Measurements from ENCODE around the gene PDZRN4.

The PDZRN4 gene

DNA sequence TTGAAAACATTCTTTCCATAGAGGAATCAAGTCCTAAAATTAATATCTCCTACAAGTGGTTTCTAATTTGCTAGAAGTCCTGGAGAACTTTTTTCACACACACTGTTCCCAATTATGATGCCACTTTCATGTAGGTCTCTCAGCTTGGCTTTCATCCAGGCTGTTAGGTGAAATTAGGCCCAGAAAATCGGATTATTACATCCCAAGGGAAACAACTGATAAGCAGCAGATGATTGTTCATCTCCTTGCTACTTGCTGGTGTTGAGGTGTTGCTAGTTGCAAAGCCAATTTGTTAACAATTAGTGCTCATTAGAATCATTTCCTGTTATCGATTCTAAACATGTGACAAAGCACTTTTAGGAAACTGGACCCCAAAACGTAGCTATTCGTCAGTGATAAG, 248.0 kb downstream of the PDZRN4 start:
- TF ChIP-seq, protein P1, sequence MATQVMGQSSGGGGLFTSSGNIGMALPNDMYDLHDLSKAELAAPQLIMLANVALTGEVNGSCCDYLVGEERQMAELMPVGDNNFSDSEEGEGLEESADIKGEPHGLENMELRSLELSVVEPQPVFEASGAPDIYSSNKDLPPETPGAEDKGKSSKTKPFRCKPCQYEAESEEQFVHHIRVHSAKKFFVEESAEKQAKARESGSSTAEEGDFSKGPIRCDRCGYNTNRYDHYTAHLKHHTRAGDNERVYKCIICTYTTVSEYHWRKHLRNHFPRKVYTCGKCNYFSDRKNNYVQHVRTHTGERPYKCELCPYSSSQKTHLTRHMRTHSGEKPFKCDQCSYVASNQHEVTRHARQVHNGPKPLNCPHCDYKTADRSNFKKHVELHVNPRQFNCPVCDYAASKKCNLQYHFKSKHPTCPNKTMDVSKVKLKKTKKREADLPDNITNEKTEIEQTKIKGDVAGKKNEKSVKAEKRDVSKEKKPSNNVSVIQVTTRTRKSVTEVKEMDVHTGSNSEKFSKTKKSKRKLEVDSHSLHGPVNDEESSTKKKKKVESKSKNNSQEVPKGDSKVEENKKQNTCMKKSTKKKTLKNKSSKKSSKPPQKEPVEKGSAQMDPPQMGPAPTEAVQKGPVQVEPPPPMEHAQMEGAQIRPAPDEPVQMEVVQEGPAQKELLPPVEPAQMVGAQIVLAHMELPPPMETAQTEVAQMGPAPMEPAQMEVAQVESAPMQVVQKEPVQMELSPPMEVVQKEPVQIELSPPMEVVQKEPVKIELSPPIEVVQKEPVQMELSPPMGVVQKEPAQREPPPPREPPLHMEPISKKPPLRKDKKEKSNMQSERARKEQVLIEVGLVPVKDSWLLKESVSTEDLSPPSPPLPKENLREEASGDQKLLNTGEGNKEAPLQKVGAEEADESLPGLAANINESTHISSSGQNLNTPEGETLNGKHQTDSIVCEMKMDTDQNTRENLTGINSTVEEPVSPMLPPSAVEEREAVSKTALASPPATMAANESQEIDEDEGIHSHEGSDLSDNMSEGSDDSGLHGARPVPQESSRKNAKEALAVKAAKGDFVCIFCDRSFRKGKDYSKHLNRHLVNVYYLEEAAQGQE (IDR thresholded peaks at IDR 0.05; ENCODE audit: insufficient replicate concordance, low read depth): no peak
- TF ChIP-seq GABPA (IDR thresholded peaks at IDR 0.05; ENCODE audit: low read depth): no peak
- TF ChIP-seq, protein P2, sequence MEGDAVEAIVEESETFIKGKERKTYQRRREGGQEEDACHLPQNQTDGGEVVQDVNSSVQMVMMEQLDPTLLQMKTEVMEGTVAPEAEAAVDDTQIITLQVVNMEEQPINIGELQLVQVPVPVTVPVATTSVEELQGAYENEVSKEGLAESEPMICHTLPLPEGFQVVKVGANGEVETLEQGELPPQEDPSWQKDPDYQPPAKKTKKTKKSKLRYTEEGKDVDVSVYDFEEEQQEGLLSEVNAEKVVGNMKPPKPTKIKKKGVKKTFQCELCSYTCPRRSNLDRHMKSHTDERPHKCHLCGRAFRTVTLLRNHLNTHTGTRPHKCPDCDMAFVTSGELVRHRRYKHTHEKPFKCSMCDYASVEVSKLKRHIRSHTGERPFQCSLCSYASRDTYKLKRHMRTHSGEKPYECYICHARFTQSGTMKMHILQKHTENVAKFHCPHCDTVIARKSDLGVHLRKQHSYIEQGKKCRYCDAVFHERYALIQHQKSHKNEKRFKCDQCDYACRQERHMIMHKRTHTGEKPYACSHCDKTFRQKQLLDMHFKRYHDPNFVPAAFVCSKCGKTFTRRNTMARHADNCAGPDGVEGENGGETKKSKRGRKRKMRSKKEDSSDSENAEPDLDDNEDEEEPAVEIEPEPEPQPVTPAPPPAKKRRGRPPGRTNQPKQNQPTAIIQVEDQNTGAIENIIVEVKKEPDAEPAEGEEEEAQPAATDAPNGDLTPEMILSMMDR (IDR thresholded peaks at IDR 0.05; ENCODE audit: insufficient read depth, low read length): no peak
- no peak for TF ChIP-seq POLR2AphosphoS5 (IDR thresholded peaks at IDR 0.05; ENCODE audit: low read depth)
- TF ChIP-seq SPI1 (IDR thresholded peaks at IDR 0.05; ENCODE audit: borderline replicate concordance, low read depth): no peak
- no peak for DNase-seq (ENCODE audit: low read depth in 1 of 2, low spot score in 1 of 2)
- no peaks in the 10 kb centered on the region for H3K27me3 ChIP-seq (ENCODE audit: insufficient read depth, poor library complexity, severe bottlenecking)
- no peak overlapping the region for H3K4me3 ChIP-seq (replicated peaks; ENCODE audit: insufficient read depth, low read length)
- no peak overlapping the region for H3K27ac ChIP-seq (replicated peaks)

DNA sequence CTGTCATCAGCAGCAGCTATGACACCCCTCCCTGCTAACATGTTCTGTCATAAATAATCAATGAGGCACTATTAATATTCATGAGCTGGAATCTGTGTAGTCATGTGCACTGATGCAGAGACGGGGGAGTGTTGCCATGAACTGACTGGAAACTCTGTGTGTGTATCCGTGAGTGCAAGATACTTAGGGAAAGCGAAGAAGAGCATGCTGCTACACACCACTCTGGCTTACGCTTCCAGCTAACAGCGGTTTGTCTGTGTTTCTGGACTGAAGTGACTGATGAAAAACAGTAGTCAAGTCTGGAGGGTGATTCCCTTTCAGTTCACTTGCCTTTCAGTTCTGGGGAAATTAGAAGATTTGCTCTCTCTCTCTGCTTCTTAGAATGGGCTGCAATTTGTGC, 249.4 kb downstream of the PDZRN4 start:
- no peak for DNase-seq (ENCODE audit: low read depth in 1 of 2, low spot score in 1 of 2)
- Histone ChIP-seq H3K27me3 (ENCODE audit: insufficient read depth, poor library complexity, severe bottlenecking) (no peaks in the 10 kb centered on the region), H3K27ac (replicated peaks) (no peak overlapping the region), H3K4me3 (replicated peaks; ENCODE audit: insufficient read depth, low read length) (no peak overlapping the region)
- TF ChIP-seq POLR2AphosphoS5 (IDR thresholded peaks at IDR 0.05; ENCODE audit: low read depth) (no peak), GABPA (IDR thresholded peaks at IDR 0.05; ENCODE audit: low read depth) (no peak), SPI1 (IDR thresholded peaks at IDR 0.05; ENCODE audit: borderline replicate concordance, low read depth) (no peak)
- TF ChIP-seq, protein P1 (IDR thresholded peaks at IDR 0.05; ENCODE audit: insufficient replicate concordance, low read depth): no peak
- TF ChIP-seq, protein P2 (IDR thresholded peaks at IDR 0.05; ENCODE audit: insufficient read depth, low read length): no peak

DNA sequence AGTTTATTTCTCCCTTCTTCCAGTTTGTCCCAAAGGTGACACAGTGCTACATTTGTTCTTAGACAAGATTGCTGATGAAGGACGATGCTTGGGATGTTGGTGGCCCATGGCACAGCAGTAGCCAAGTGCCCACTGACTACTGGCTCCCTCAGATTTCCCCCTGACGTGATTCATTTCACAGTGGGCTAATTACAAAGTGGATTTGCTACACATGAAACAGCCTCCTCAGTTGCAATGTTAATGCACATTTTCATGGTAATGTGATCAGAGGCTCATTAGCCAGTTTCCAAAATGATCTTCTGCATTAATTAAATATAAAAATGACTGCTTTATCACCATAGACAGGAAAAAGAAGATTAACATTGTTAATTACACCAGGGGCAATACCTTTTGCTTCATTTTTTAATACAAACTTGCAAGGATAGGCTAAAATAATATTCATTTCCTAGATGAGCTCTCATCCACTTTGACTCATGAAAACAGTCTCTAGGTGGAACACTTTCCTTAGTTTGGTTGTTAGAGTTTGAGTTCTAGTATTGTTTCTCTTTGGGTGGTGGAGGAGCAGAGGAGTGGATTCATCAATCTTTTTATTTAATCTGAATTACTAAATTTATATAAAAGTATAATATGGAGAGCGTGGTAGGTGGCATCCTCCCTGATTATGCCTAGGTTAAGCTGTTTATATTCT, 250.9 kb downstream of the PDZRN4 start:
- H3K27ac ChIP-seq (replicated peaks): no peak overlapping the region
- DNase-seq (ENCODE audit: low read depth in 1 of 2, low spot score in 1 of 2): no peak
- no peak overlapping the region for H3K4me3 ChIP-seq (replicated peaks; ENCODE audit: insufficient read depth, low read length)
- H3K27me3 ChIP-seq (ENCODE audit: insufficient read depth, poor library complexity, severe bottlenecking): no peaks in the 10 kb centered on the region
- TF ChIP-seq, protein P2 (IDR thresholded peaks at IDR 0.05; ENCODE audit: insufficient read depth, low read length): no peak
- no peak for TF ChIP-seq GABPA (IDR thresholded peaks at IDR 0.05; ENCODE audit: low read depth)
- no peak for TF ChIP-seq SPI1 (IDR thresholded peaks at IDR 0.05; ENCODE audit: borderline replicate concordance, low read depth)
- TF ChIP-seq POLR2AphosphoS5 (IDR thresholded peaks at IDR 0.05; ENCODE audit: low read depth): no peak
- TF ChIP-seq, protein P1 (IDR thresholded peaks at IDR 0.05; ENCODE audit: insufficient replicate concordance, low read depth): no peak
